OCI-LY3 (cell line): ENCODE measurements around the gene KCNIP1.

Experiments
- H2AFZ ChIP-seq: fragments of 200-600, 300-600 bp; shearing (Covaris generic); 2 replicates; pipeline ENCODE4 v1.6.0; 2014; ENCODE audit warnings: antibody characterized with exemption, low read depth, low read length
- H3K27ac ChIP-seq: fragments of 200-600, 300-600 bp; sonication (generic); 2 replicates; pipeline ENCODE4 v1.5.1; 2014; ENCODE audit warnings: mild to moderate bottlenecking, low read length, moderate library complexity, mixed read lengths
- H3K27me3 ChIP-seq: fragments of 200-600, 300-600 bp; sonication (generic); 2 replicates; pipeline ENCODE4 v1.6.1; 2014; ENCODE audit warnings: low read depth, low read length, mixed read lengths
- H3K36me3 ChIP-seq: fragments of 200-600, 300-600 bp; sonication (generic); replicated peaks from 2 replicates; pipeline ENCODE3; 2014; ENCODE audit warnings: low read depth, low read length, mixed read lengths
- H3K4me1 ChIP-seq: fragments of 300-600, 200-600 bp; sonication (generic); 2 replicates; pipeline ENCODE4 v1.6.1; 2014; ENCODE audit warnings: low read length, mixed read lengths
- H3K4me2 ChIP-seq: fragments of 200-600, 300-600 bp; sonication (generic); 2 replicates; pipeline ENCODE4 v1.6.1; 2014; ENCODE audit warnings: low read length, mixed read lengths
- H3K4me3 ChIP-seq: fragments of 300-600, 200-600 bp; sonication (generic); 2 replicates; pipeline ENCODE4 v1.5.1; 2014; ENCODE audit warnings: antibody characterized with exemption, mild to moderate bottlenecking, low read length, moderate library complexity
- H3K79me2 ChIP-seq: fragments of 300-600, 200-600 bp; shearing (Covaris generic); 2 replicates; pipeline ENCODE4 v1.6.1; 2014; ENCODE audit warnings: mild to moderate bottlenecking, low read length, mixed read lengths
- H3K9ac ChIP-seq: fragments of 300-600, 200-600 bp; shearing (Covaris generic); 2 replicates; pipeline ENCODE4 v1.6.0; 2014; ENCODE audit warnings: mild to moderate bottlenecking, low read length, moderate library complexity
- H3K9me3 ChIP-seq: fragments of 200-600, 300-600 bp; shearing (Covaris generic); 2 replicates; pipeline ENCODE4 v1.6.1; 2014; ENCODE audit warnings: low read length, mixed read lengths; ENCODE audit not compliant: insufficient read depth
- H4K20me1 ChIP-seq: fragments of 200-600, 300-600 bp; sonication (generic); 2 replicates; pipeline ENCODE4 v1.6.1; 2016; ENCODE audit warnings: low read length, mixed read lengths; ENCODE audit not compliant: insufficient read depth
- EZH2phosphoT487 ChIP-seq: fragments of 200-600 bp; shearing (Covaris generic); IDR thresholded peaks from 2 replicates; pipeline ENCODE4 v1.6.1; 2018; ENCODE audit warnings: antibody characterized with exemption, mixed run types, low read depth
- TF ChIP-seq, protein P1 (sequence below): fragments of 200-600, 300-600 bp; sonication (generic); IDR thresholded peaks from 2 replicates; pipeline ENCODE4 v1.5.1; 2014; ENCODE audit warnings: antibody characterized with exemption, low read length, low read depth

KCNIP1 gene

GRCh38 chr5:170490381-170490780, 13.4 kb upstream of the KCNIP1 start:
- H2AFZ ChIP-seq: no peak overlapping the region
- H3K4me2 ChIP-seq: no peak overlapping the region
- H3K27ac ChIP-seq: no peak overlapping the region
- H4K20me1 ChIP-seq: no peaks in the 10 kb centered on the region
- no peaks in the 10 kb centered on the region for H3K9me3 ChIP-seq
- no peak for TF ChIP-seq EZH2phosphoT487
- TF ChIP-seq, protein P1, sequence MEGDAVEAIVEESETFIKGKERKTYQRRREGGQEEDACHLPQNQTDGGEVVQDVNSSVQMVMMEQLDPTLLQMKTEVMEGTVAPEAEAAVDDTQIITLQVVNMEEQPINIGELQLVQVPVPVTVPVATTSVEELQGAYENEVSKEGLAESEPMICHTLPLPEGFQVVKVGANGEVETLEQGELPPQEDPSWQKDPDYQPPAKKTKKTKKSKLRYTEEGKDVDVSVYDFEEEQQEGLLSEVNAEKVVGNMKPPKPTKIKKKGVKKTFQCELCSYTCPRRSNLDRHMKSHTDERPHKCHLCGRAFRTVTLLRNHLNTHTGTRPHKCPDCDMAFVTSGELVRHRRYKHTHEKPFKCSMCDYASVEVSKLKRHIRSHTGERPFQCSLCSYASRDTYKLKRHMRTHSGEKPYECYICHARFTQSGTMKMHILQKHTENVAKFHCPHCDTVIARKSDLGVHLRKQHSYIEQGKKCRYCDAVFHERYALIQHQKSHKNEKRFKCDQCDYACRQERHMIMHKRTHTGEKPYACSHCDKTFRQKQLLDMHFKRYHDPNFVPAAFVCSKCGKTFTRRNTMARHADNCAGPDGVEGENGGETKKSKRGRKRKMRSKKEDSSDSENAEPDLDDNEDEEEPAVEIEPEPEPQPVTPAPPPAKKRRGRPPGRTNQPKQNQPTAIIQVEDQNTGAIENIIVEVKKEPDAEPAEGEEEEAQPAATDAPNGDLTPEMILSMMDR: no peak
- no peaks in the 10 kb centered on the region for H3K36me3 ChIP-seq
- no peaks in the 10 kb centered on the region for H3K79me2 ChIP-seq
- H3K4me1 ChIP-seq: peaks cover 9% of the 10 kb centered on the region
- peaks cover 25% of the 10 kb centered on the region for H3K27me3 ChIP-seq
- no peak overlapping the region for H3K9ac ChIP-seq
- no peak overlapping the region for H3K4me3 ChIP-seq

- Histone ChIP-seq H3K4me2 (no peak overlapping the region), H3K4me3 (no peak overlapping the region), H3K9ac (no peak overlapping the region), H3K79me2 (no peaks in the 10 kb centered on the region), H3K27me3 (peaks cover 36% of the 10 kb centered on the region), H2AFZ (no peak overlapping the region), H3K4me1 (peaks cover 8% of the 10 kb centered on the region), H3K9me3 (no peaks in the 10 kb centered on the region), H3K27ac (no peak overlapping the region), H4K20me1 (no peaks in the 10 kb centered on the region), H3K36me3 (no peaks in the 10 kb centered on the region)
- TF ChIP-seq, protein P1: no peak
- TF ChIP-seq EZH2phosphoT487: no peak
Measured at GRCh38 chr5:170491479-170491878, 12.3 kb upstream of the KCNIP1 start.

GRCh38 chr5:170493028-170493820, 10.6 kb upstream of the KCNIP1 start:
- 0 out of 2 replicates have a peak, but pooled peaks cover 4% of the 10 kb centered on the region for H4K20me1 ChIP-seq
- H3K36me3 ChIP-seq: no peaks in the 10 kb centered on the region
- H3K9ac ChIP-seq: no peak overlapping the region
- no peak overlapping the region for H3K4me3 ChIP-seq
- peaks cover 9% of the 10 kb centered on the region for H3K4me1 ChIP-seq
- peaks cover 53% of the 10 kb centered on the region for H3K27me3 ChIP-seq
- no peak overlapping the region for H3K27ac ChIP-seq
- TF ChIP-seq EZH2phosphoT487: no peak
- TF ChIP-seq, protein P1: no peak
- H3K4me2 ChIP-seq: no peak overlapping the region
- H3K79me2 ChIP-seq: no peaks in the 10 kb centered on the region
- no peaks in the 10 kb centered on the region for H3K9me3 ChIP-seq
- H2AFZ ChIP-seq: no peak overlapping the region

DNA sequence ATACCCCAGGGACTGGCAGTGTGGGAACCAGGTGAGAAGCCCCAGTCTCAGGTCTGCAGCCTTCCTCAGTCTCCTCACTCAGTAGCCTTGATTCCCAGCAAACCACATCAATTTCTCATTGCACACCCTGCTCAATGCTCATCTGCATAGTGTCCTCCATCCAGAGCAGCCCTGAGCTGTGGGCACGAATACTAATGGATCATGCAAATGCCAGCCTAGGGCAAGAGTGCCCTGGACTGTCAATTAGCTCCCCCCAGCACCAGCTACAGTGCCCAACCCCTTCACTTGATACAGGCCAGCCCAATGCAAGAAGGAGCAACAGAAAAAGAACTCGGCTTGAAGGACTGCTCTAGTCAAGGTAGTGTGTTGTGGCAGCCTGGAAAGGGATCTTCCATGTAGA, 9.8 kb upstream of the KCNIP1 start:
- no peak overlapping the region for H3K4me2 ChIP-seq
- TF ChIP-seq, protein P1: no peak
- TF ChIP-seq EZH2phosphoT487: no peak
- no peak overlapping the region for H2AFZ ChIP-seq
- no peaks in the 10 kb centered on the region for H3K36me3 ChIP-seq
- no peaks in the 10 kb centered on the region for H3K79me2 ChIP-seq
- H3K4me3 ChIP-seq: no peak overlapping the region
- H3K27me3 ChIP-seq: peaks cover 57% of the 10 kb centered on the region
- no peaks in the 10 kb centered on the region for H3K9me3 ChIP-seq
- peaks cover 17% of the 10 kb centered on the region for H3K4me1 ChIP-seq
- no peak overlapping the region for H3K27ac ChIP-seq
- 0 out of 2 replicates have a peak, but pooled peaks cover 4% of the 10 kb centered on the region for H4K20me1 ChIP-seq
- H3K9ac ChIP-seq: no peak overlapping the region
